AG04450 (cell line): ENCODE data around the gene POLA2. TPM values are rescaled to one million over a fixed set of nuclear protein-coding genes. Genes with fewer than 3 reads are reported as not detected.

Source experiments
- CTCF ChIA-PET: fragments of 300-600, 350-600 bp; formaldehyde crosslinking; extraction: SDS; loops from one replicate; lab custom pipeline; 2022; ENCODE audit warnings: antibody characterized with exemption, inconsistent platforms; lab: Charles Lee
- POLR2A ChIA-PET: fragments of 350-600 bp; formaldehyde crosslinking; extraction: SDS; loops from one replicate; lab custom pipeline; 2021; ENCODE audit warnings: antibody characterized with exemption, inconsistent platforms; lab: Yijun Ruan, JAX
- DNase-seq: peaks from one replicate; pipeline ENCODE4 v3.0.0-alpha.2; 2011; ENCODE audit warnings: low read depth, low spot score
- H3K27ac ChIP-seq: one replicate; pipeline ENCODE4 v1.5.1; 2012; ENCODE audit warnings: low read depth, low read length, control low read depth
- H3K27me3 ChIP-seq: one replicate; pipeline ENCODE4 v1.6.0; 2012; ENCODE audit warnings: low read length; ENCODE audit not compliant: control insufficient read depth, insufficient read depth
- H3K4me3 ChIP-seq: 2 replicates; pipeline ENCODE4 v1.5.1; 2011; ENCODE audit warnings: mild to moderate bottlenecking, low read depth, low read length, control low read depth
- H3K9me3 ChIP-seq: 2 replicates; pipeline ENCODE4 v1.5.1; 2012; ENCODE audit warnings: low read length; ENCODE audit not compliant: control insufficient read depth, insufficient read depth
- CTCF ChIP-seq: IDR thresholded peaks from 2 replicates; pipeline ENCODE4 v1.5.1; 2011; ENCODE audit warnings: low read depth, low read length, control low read depth, inconsistent platforms
- polyA plus RNA-seq: library from polyadenylated mRNA; depleted of rRNA; stranded (reverse); fragments of >200 nt; gene quantifications from 2 replicates; pipeline ENCODE4 v1.2.3, GENCODE V29; 2011

POLA2 gene
- polyA plus RNA-seq, 1 experiment = 14.1 TPM

GRCh38 chr11:65290448-65291165 is 28.8 kb downstream of the POLA2 start:
- no peaks in the 10 kb centered on the region for H3K9me3 ChIP-seq
- H3K4me3 ChIP-seq = peak overlapping the region; percentile 29
- CTCF ChIA-PET = interaction anchor here (1.9 to 9.4 kb wide), 3 partner anchors 16 to 39 kb away, joined by 17 to 93 read pairs (median 19); partner anchors contain the start of gene CDC42EP2
- H3K27ac ChIP-seq = peak overlapping the region; percentile 100
- no peaks in the 10 kb centered on the region for H3K27me3 ChIP-seq
- DNase-seq = peak; percentile 99
- no peak for TF ChIP-seq CTCF
- POLR2A ChIA-PET = interaction anchor here (0.9 to 5.4 kb wide), 10 partner anchors 8 to 133 kb away, joined by 3 to 118 read pairs (median 8); partner anchors contain the start of genes CDC42EP2, DPF2, NEAT1 and POLA2

- Histone ChIP-seq H3K27ac (peak overlapping the region; percentile 100), H3K4me3 (peak overlapping the region; percentile 39; the same call in 1 of the 2 replicates), H3K27me3 (no peaks in the 10 kb centered on the region), H3K9me3 (no peaks in the 10 kb centered on the region)
- ChIA-PET CTCF (interaction anchor here (5.5 to 9.4 kb wide), 2 partner anchors 24 to 38 kb away, joined by 24 to 93 read pairs; partner anchors contain the start of gene CDC42EP2), POLR2A (interaction anchor here (1.0 to 5.4 kb wide), 7 partner anchors 9 to 132 kb away, joined by 3 to 118 read pairs (median 12); partner anchors contain the start of genes CDC42EP2, DPF2 and NEAT1)
- no peak for DNase-seq
- TF ChIP-seq CTCF = no peak
These were observed 29.9 kb downstream of the POLA2 start for GRCh38 chr11:65291613-65292012.

GRCh38 chr11:65292890-65293289 is 31.1 kb downstream of the POLA2 start:
- ChIA-PET CTCF (interaction anchor here (0.8 to 9.4 kb wide), 4 partner anchors 18 to 37 kb away, joined by 6 to 93 read pairs (median 18); partner anchors contain the start of gene CDC42EP2), POLR2A (interaction anchor here (0.6 to 5.4 kb wide), 7 partner anchors 9 to 41 kb away, joined by 3 to 118 read pairs (median 12); partner anchors contain the start of genes CDC42EP2 and DPF2)
- no peak for DNase-seq
- H3K27ac ChIP-seq = peak overlapping the region; percentile 100
- no peaks in the 10 kb centered on the region for H3K9me3 ChIP-seq
- H3K27me3 ChIP-seq = no peaks in the 10 kb centered on the region
- no peak for TF ChIP-seq CTCF
- H3K4me3 ChIP-seq = no peak overlapping the region

- CTCF ChIA-PET = interaction anchor here (0.6 to 9.4 kb wide), 5 partner anchors 19 to 1373 kb away, joined by 3 to 93 read pairs (median 12); partner anchors contain the start of gene CDC42EP2
- no peak for DNase-seq
- POLR2A ChIA-PET = interaction anchor here (0.6 to 5.4 kb wide), 3 partner anchors 21 to 517 kb away, joined by 3 to 118 read pairs (median 13); partner anchors contain the start of genes CDC42EP2 and DPF2
These were observed 32.2 kb downstream of the POLA2 start for GRCh38 chr11:65293909-65294381.

More at GRCh38 chr11:65293909-65294381, 32.2 kb downstream of the POLA2 start:
- TF ChIP-seq CTCF = no peak
- peak overlapping the region; percentile 52 for H3K27ac ChIP-seq
- no peaks in the 10 kb centered on the region for H3K9me3 ChIP-seq
- H3K27me3 ChIP-seq = no peaks in the 10 kb centered on the region
- H3K4me3 ChIP-seq = no peak overlapping the region
